ENCODE measurements around the gene ZNF529. TPM values are rescaled to one million over a fixed set of nuclear protein-coding genes. Genes with fewer than 3 reads are reported as not detected.

Gene ZNF529
- total and polyA plus RNA-seq, 2 of the 13 experiments (the other 11 are each of a cell fraction or from before 2014, with no cell fraction given) = 9.3 to 10.6 TPM

DNA sequence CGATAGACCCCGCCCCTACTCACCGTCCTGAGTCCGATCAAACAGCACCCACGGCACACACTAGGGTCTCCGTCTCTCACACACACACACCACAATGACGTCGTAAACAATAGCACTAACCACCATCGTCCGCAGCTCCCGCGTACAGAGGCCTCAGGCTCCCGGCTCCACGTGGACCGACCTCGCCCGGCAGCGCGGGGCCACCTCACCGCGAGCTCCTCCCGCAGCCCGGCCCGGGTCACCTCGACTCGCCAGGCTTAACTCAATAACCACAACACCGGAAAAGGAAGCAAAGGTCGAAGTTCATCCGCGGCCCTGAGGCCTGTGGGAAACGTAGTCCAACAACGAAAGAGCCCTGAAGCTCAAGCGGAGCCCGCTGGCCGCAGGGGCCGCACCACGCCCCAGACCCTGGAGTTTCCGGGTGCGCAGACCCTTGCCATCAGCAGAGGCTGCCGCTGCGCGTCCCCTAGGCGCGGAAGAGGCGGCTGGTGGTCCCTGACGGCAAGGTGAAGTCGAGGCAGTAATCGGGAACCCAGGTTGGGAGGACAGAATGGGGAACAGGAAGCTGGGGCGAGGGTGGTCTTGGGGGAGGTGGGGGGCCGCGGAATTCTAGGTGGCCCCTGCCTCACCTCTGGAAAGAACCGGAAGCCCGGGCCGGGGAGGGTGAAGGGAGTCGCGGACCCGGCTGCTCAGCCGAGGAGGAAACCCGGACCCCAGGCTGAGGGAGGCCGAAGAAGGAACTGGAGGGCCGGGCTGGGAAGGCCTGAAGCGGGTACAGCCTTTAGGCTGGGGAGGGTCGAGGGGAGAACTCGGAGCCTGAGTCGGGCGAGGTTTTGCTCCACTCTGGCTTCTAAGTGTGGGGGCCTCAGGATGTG is at the start of gene ZNF529 (continued):
- TF ChIP-seq, protein P1, sequence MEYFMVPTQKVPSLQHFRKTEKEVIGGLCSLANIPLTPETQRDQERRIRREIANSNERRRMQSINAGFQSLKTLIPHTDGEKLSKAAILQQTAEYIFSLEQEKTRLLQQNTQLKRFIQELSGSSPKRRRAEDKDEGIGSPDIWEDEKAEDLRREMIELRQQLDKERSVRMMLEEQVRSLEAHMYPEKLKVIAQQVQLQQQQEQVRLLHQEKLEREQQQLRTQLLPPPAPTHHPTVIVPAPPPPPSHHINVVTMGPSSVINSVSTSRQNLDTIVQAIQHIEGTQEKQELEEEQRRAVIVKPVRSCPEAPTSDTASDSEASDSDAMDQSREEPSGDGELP (IDR thresholded peaks at IDR 0.05; ENCODE audit: borderline replicate concordance, low read depth) = 0 out of 2 replicates have a peak, but pooled peaks have one; percentile 25
- no peak; the same call in 1 of the 2 replicates for TF ChIP-seq ZNF136 (CRISPR knock-in tag; IDR thresholded peaks at IDR 0.05; ENCODE audit: low read depth)
- TF ChIP-seq, protein P2, sequence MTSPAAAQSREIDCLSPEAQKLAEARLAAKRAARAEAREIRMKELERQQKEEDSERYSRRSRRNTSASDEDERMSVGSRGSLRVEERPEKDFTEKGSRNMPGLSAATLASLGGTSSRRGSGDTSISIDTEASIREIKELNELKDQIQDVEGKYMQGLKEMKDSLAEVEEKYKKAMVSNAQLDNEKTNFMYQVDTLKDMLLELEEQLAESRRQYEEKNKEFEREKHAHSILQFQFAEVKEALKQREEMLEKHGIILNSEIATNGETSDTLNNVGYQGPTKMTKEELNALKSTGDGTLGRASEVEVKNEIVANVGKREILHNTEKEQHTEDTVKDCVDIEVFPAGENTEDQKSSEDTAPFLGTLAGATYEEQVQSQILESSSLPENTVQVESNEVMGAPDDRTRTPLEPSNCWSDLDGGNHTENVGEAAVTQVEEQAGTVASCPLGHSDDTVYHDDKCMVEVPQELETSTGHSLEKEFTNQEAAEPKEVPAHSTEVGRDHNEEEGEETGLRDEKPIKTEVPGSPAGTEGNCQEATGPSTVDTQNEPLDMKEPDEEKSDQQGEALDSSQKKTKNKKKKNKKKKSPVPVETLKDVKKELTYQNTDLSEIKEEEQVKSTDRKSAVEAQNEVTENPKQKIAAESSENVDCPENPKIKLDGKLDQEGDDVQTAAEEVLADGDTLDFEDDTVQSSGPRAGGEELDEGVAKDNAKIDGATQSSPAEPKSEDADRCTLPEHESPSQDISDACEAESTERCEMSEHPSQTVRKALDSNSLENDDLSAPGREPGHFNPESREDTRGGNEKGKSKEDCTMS (CRISPR knock-in tag; conservative IDR thresholded peaks at IDR 0.05) = no peak
- no peak for TF ChIP-seq ZNF180 (CRISPR knock-in tag; IDR thresholded peaks at IDR 0.05; ENCODE audit: borderline replicate concordance, low read depth)
- no peak for TF ChIP-seq THYN1 (CRISPR knock-in tag; IDR thresholded peaks at IDR 0.05; ENCODE audit: borderline replicate concordance, low read depth)
- TF ChIP-seq, protein P3, sequence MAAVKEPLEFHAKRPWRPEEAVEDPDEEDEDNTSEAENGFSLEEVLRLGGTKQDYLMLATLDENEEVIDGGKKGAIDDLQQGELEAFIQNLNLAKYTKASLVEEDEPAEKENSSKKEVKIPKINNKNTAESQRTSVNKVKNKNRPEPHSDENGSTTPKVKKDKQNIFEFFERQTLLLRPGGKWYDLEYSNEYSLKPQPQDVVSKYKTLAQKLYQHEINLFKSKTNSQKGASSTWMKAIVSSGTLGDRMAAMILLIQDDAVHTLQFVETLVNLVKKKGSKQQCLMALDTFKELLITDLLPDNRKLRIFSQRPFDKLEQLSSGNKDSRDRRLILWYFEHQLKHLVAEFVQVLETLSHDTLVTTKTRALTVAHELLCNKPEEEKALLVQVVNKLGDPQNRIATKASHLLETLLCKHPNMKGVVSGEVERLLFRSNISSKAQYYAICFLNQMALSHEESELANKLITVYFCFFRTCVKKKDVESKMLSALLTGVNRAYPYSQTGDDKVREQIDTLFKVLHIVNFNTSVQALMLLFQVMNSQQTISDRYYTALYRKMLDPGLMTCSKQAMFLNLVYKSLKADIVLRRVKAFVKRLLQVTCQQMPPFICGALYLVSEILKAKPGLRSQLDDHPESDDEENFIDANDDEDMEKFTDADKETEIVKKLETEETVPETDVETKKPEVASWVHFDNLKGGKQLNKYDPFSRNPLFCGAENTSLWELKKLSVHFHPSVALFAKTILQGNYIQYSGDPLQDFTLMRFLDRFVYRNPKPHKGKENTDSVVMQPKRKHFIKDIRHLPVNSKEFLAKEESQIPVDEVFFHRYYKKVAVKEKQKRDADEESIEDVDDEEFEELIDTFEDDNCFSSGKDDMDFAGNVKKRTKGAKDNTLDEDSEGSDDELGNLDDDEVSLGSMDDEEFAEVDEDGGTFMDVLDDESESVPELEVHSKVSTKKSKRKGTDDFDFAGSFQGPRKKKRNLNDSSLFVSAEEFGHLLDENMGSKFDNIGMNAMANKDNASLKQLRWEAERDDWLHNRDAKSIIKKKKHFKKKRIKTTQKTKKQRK (IDR thresholded peaks at IDR 0.05; ENCODE audit: low read length) = no peak
- TF ChIP-seq GATAD2A (CRISPR knock-in tag; IDR thresholded peaks at IDR 0.05) = no peak; the same call in 1 of the 2 replicates
- TF ChIP-seq TCF12 (IDR thresholded peaks at IDR 0.05) = no peak
- no peak for TF ChIP-seq TCF12 (CRISPR knock-in tag; IDR thresholded peaks at IDR 0.05)
- no peak; the same call in 1 of the 2 replicates for TF ChIP-seq TOPORS (CRISPR knock-in tag; IDR thresholded peaks at IDR 0.05)
- TF ChIP-seq HNF4G (IDR thresholded peaks at IDR 0.05; ENCODE audit: borderline replicate concordance, low read depth, low read length) = 0 out of 2 replicates have a peak, but pooled peaks have one; percentile 9
- peak; percentile 47; the same call in 1 of the 2 replicates for TF ChIP-seq HNF4G (CRISPR knock-in tag; IDR thresholded peaks at IDR 0.05; ENCODE audit: borderline replicate concordance, low read depth)
- 0 out of 2 replicates have a peak, but pooled peaks have one; percentile 68 for TF ChIP-seq ZNF124 (CRISPR knock-in tag; IDR thresholded peaks at IDR 0.05)
- TF ChIP-seq, protein P4, sequence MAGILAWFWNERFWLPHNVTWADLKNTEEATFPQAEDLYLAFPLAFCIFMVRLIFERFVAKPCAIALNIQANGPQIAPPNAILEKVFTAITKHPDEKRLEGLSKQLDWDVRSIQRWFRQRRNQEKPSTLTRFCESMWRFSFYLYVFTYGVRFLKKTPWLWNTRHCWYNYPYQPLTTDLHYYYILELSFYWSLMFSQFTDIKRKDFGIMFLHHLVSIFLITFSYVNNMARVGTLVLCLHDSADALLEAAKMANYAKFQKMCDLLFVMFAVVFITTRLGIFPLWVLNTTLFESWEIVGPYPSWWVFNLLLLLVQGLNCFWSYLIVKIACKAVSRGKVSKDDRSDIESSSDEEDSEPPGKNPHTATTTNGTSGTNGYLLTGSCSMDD (CRISPR knock-in tag; IDR thresholded peaks at IDR 0.05) = no peak
- TF ChIP-seq, protein P5, sequence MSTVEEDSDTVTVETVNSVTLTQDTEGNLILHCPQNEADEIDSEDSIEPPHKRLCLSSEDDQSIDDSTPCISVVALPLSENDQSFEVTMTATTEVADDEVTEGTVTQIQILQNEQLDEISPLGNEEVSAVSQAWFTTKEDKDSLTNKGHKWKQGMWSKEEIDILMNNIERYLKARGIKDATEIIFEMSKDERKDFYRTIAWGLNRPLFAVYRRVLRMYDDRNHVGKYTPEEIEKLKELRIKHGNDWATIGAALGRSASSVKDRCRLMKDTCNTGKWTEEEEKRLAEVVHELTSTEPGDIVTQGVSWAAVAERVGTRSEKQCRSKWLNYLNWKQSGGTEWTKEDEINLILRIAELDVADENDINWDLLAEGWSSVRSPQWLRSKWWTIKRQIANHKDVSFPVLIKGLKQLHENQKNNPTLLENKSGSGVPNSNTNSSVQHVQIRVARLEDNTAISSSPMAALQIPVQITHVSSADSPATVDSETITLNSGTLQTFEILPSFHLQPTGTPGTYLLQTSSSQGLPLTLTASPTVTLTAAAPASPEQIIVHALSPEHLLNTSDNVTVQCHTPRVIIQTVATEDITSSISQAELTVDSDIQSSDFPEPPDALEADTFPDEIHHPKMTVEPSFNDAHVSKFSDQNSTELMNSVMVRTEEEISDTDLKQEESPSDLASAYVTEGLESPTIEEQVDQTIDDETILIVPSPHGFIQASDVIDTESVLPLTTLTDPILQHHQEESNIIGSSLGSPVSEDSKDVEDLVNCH (CRISPR knock-in tag; IDR thresholded peaks at IDR 0.05) = no peak
- peak; percentile 93 for TF ChIP-seq RBFOX2 (IDR thresholded peaks at IDR 0.05; ENCODE audit: low read depth, low read length)
- peak; percentile 10; the same call in 1 of the 2 replicates for TF ChIP-seq BCL6 (CRISPR knock-in tag; IDR thresholded peaks at IDR 0.05)
- peak; percentile 91 for TF ChIP-seq KAT8 (CRISPR knock-in tag; IDR thresholded peaks at IDR 0.05)
- TF ChIP-seq HDAC1 (CRISPR knock-in tag; IDR thresholded peaks at IDR 0.05) = peak; percentile 94

Data from HepG2 (cell line).